ENCODE data around the gene ACTR2. TPM values are rescaled to one million over a fixed set of nuclear protein-coding genes. Genes with fewer than 3 reads are reported as not detected.
"Not testable (repeated sequence)": the region's sequence is repeated elsewhere in the genome, so short reads cannot be mapped to it uniquely, and the experiment has no call there.

The ACTR2 gene
- total RNA-seq, 2 donors from 2014 or later = 75.9 to 131 TPM

DNA sequence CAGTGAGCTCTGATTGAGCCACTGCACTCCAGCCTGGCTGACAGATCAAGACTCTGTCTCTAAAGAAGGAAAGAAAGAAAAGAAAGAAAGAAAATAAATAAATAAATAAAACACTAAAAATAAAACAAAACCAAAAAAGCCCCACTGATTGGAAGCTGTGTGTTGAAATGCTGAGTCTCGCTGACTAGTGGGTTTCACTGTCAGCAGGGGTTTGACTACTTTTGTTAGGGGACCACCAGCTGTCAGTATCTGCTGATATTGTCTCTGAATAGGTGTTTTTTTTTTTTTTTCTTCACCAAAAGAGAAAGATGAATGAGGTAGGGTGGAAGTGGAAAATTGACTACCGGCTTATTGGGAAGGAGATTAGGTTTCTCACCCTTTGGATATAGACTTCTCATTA is 12.8 kb upstream of the ACTR2 start:
- ATAC-seq (ENCODE audit: insufficient number of reproducible peaks, low FRiP score, low read depth) = no peak
- Histone ChIP-seq H3K27me3 (replicated peaks; ENCODE audit: insufficient read depth) (no peaks in the 10 kb centered on the region), H3K4me1 (ENCODE audit: control insufficient read depth in 1 of 2, low read depth in 2 of 2) (no peaks in the 10 kb centered on the region), H3K4me3 (no peak overlapping the region), H3K36me3 (no peaks in the 10 kb centered on the region), H3K9me3 (no peaks in the 10 kb centered on the region), H3K27ac (no peak overlapping the region)
- no peak for DNase-seq (ENCODE audit: low spot score)
- TF ChIP-seq, protein P1, sequence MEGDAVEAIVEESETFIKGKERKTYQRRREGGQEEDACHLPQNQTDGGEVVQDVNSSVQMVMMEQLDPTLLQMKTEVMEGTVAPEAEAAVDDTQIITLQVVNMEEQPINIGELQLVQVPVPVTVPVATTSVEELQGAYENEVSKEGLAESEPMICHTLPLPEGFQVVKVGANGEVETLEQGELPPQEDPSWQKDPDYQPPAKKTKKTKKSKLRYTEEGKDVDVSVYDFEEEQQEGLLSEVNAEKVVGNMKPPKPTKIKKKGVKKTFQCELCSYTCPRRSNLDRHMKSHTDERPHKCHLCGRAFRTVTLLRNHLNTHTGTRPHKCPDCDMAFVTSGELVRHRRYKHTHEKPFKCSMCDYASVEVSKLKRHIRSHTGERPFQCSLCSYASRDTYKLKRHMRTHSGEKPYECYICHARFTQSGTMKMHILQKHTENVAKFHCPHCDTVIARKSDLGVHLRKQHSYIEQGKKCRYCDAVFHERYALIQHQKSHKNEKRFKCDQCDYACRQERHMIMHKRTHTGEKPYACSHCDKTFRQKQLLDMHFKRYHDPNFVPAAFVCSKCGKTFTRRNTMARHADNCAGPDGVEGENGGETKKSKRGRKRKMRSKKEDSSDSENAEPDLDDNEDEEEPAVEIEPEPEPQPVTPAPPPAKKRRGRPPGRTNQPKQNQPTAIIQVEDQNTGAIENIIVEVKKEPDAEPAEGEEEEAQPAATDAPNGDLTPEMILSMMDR (IDR thresholded peaks at IDR 0.05) = no peak

DNA sequence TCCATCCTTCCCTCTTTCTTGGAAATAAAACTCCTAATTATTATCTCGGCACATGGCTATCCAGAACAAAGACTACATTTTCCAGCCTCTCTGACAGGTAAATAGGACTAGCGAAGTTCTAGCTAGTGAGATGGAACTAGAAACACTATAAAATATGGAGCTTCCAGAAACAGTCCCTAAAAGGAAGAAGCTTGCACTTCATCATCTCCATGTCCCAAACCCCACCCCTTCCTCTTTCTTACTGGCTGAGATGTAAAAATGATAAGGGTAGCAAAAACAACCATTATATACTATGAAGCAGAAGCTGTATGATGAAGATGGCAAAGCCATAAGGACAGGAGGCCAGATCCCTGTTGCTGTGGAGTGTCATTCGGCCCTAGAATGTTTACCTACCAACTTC is 11.7 kb upstream of the ACTR2 start:
- H3K27ac ChIP-seq = no peak overlapping the region
- H3K27me3 ChIP-seq (replicated peaks; ENCODE audit: insufficient read depth) = no peaks in the 10 kb centered on the region
- H3K4me1 ChIP-seq (ENCODE audit: control insufficient read depth in 1 of 2, low read depth in 2 of 2) = no peaks in the 10 kb centered on the region
- H3K9me3 ChIP-seq = no peaks in the 10 kb centered on the region
- no peak overlapping the region for H3K4me3 ChIP-seq
- DNase-seq (ENCODE audit: low spot score) (no peak), ATAC-seq (ENCODE audit: insufficient number of reproducible peaks, low FRiP score, low read depth) (no peak)
- H3K36me3 ChIP-seq = no peaks in the 10 kb centered on the region
- TF ChIP-seq, protein P1 (IDR thresholded peaks at IDR 0.05) = no peak

DNA sequence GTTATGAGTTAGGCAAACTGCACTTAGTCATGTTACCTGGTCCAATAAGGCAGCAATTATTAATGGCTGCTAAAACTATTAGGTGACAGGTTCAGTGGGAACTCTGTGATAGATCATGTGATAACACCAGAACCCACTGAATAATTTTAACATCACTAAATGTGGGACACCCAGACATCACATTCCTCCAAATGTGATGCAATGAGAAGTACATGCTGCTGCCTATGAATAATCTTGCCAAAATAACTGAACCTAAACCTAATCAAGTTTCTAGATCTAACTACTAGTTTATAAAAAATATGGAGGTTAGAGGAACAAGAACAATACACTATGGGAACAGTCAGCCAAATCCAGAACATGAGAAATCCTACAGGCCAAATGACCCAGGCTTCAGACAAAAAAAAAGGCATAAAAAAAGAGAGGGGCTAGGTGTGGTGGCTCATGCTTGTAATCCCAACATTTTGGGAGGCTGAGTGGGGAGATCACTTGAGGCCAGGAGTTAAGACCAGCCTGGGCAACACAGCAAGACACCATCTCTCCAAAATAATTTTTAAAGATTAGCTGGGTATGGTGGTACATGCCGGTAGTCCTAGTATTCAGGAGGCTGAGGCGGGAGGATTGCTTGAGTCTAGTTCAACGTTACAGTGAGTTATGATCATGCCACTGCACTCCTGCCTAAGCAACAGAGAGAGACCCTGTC is 7.0 kb upstream of the ACTR2 start:
- Histone ChIP-seq H3K4me1 (ENCODE audit: control insufficient read depth in 1 of 2, low read depth in 2 of 2) (no peaks in the 10 kb centered on the region), H3K9me3 (no peaks in the 10 kb centered on the region), H3K4me3 (no peak overlapping the region), H3K27ac (no peak overlapping the region), H3K36me3 (no peaks in the 10 kb centered on the region), H3K27me3 (replicated peaks; ENCODE audit: insufficient read depth) (no peaks in the 10 kb centered on the region)
- ATAC-seq (ENCODE audit: insufficient number of reproducible peaks, low FRiP score, low read depth) (no peak), DNase-seq (ENCODE audit: low spot score) (no peak)
- TF ChIP-seq, protein P1 (IDR thresholded peaks at IDR 0.05) = no peak

DNA sequence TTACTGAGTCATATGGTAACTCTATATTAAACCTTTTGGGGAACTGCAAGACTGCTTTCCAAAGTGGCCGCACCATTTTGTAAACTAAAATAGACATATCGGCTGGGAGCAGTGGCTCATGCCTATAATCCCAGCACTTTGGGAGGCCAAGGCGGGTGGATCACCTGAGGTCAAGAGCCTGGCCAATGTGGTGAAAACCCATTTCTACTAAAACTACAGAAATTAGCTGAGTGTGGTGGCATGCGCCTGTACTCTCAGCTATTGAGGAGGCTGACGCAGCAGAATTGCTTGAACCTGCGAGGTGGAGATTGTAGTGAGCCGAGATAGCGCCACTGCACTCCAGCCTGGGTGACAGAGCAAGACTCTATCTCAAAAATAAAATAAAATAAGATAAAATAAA is 6.4 kb upstream of the ACTR2 start:
- not testable (repeated sequence) for H3K27me3 ChIP-seq (replicated peaks; ENCODE audit: insufficient read depth); DNase-seq (ENCODE audit: low spot score); H3K36me3 ChIP-seq; H3K9me3 ChIP-seq; H3K27ac ChIP-seq; H3K4me1 ChIP-seq (ENCODE audit: control insufficient read depth in 1 of 2, low read depth in 2 of 2); ATAC-seq (ENCODE audit: insufficient number of reproducible peaks, low FRiP score, low read depth); H3K4me3 ChIP-seq

DNA sequence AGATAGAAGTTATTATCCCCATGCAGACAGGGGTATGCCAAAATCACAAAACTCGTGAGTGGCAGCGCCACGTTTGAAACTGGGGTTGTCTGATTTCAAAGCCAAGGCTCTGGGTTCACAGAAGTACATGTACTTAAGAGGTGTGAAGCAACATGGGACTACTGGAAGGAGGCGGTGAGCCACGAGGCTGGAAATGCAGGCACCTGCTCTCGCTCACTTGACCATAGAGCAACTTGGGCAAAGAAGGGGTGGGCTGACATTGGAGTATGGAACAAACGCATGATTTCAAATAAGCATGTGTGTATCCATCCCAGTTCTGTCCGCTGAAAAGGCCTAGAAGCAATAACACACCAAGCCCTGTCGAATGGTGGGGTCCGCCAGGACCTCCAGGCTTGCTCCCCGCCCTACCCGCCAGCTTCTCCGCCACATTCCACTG is 593 bp upstream of the ACTR2 start:
- TF ChIP-seq, protein P1 (IDR thresholded peaks at IDR 0.05) = no peak
- no peaks in the 10 kb centered on the region for H3K36me3 ChIP-seq
- no peaks in the 10 kb centered on the region for H3K27me3 ChIP-seq (replicated peaks; ENCODE audit: insufficient read depth)
- no peak for DNase-seq (ENCODE audit: low spot score)
- no peak for ATAC-seq (ENCODE audit: insufficient number of reproducible peaks, low FRiP score, low read depth)
- no peaks in the 10 kb centered on the region for H3K9me3 ChIP-seq
- peak overlapping the region; percentile 100 for H3K4me3 ChIP-seq
- H3K27ac ChIP-seq = peak overlapping the region; percentile 94 to 100
- H3K4me1 ChIP-seq (ENCODE audit: control insufficient read depth in 1 of 2, low read depth in 2 of 2) = peaks cover 39 to 42% of the 10 kb centered on the region in 2 donors
